ENCODE data around the gene ABLIM3.

ABLIM3 gene

GRCh38 chr5:149153751-149154610 lies 12.7 kb downstream of the ABLIM3 start:
- DNase-seq (ENCODE audit: low read depth in 1 of 2, low spot score in 1 of 2) = peak in 1 of 2 experiments; percentile 28
- Histone ChIP-seq H3K27me3 (ENCODE audit: insufficient read depth, poor library complexity, severe bottlenecking) (peaks cover 22% of the 10 kb centered on the region), H3K27ac (replicated peaks) (no peak overlapping the region), H3K4me3 (replicated peaks; ENCODE audit: insufficient read depth, low read length) (no peak overlapping the region)
- no peak for TF ChIP-seq CTCF (IDR thresholded peaks at IDR 0.05; ENCODE audit: insufficient read depth, low read length)
- no peak for TF ChIP-seq POLR2AphosphoS5 (IDR thresholded peaks at IDR 0.05; ENCODE audit: low read depth)
- TF ChIP-seq GABPA (IDR thresholded peaks at IDR 0.05; ENCODE audit: low read depth) = no peak
- TF ChIP-seq REST (IDR thresholded peaks at IDR 0.05; ENCODE audit: insufficient replicate concordance, low read depth) = no peak
- TF ChIP-seq SPI1 (IDR thresholded peaks at IDR 0.05; ENCODE audit: borderline replicate concordance, low read depth) = no peak

- DNase-seq (ENCODE audit: low read depth in 1 of 2, low spot score in 1 of 2) = no peak
- no peak overlapping the region for H3K4me3 ChIP-seq (replicated peaks; ENCODE audit: insufficient read depth, low read length)
- no peak overlapping the region for H3K27ac ChIP-seq (replicated peaks)
- H3K27me3 ChIP-seq (ENCODE audit: insufficient read depth, poor library complexity, severe bottlenecking) = peaks cover 20% of the 10 kb centered on the region
- no peak for TF ChIP-seq POLR2AphosphoS5 (IDR thresholded peaks at IDR 0.05; ENCODE audit: low read depth)
- TF ChIP-seq GABPA (IDR thresholded peaks at IDR 0.05; ENCODE audit: low read depth) = no peak
- no peak for TF ChIP-seq SPI1 (IDR thresholded peaks at IDR 0.05; ENCODE audit: borderline replicate concordance, low read depth)
- no peak for TF ChIP-seq CTCF (IDR thresholded peaks at IDR 0.05; ENCODE audit: insufficient read depth, low read length)
- TF ChIP-seq REST (IDR thresholded peaks at IDR 0.05; ENCODE audit: insufficient replicate concordance, low read depth) = no peak
Observed at GRCh38 chr5:149154650-149155049, 13.4 kb downstream of the ABLIM3 start.

GRCh38 chr5:149156435-149157083 lies 15.3 kb downstream of the ABLIM3 start:
- TF ChIP-seq SPI1 (IDR thresholded peaks at IDR 0.05; ENCODE audit: borderline replicate concordance, low read depth) = no peak
- no peak for TF ChIP-seq CTCF (IDR thresholded peaks at IDR 0.05; ENCODE audit: insufficient read depth, low read length)
- no peak for TF ChIP-seq POLR2AphosphoS5 (IDR thresholded peaks at IDR 0.05; ENCODE audit: low read depth)
- no peak for TF ChIP-seq REST (IDR thresholded peaks at IDR 0.05; ENCODE audit: insufficient replicate concordance, low read depth)
- TF ChIP-seq GABPA (IDR thresholded peaks at IDR 0.05; ENCODE audit: low read depth) = no peak
- no peak overlapping the region for H3K27ac ChIP-seq (replicated peaks)
- H3K4me3 ChIP-seq (replicated peaks; ENCODE audit: insufficient read depth, low read length) = no peak overlapping the region
- DNase-seq (ENCODE audit: low read depth in 1 of 2, low spot score in 1 of 2) = no peak
- peaks cover 16% of the 10 kb centered on the region for H3K27me3 ChIP-seq (ENCODE audit: insufficient read depth, poor library complexity, severe bottlenecking)
